GM12872 (cell line): ENCODE results near the gene LCE1C.

ENCODE experiments used
- TF ChIP-seq, protein P1 (sequence below): IDR thresholded peaks from 3 replicates; pipeline ENCODE4 v1.5.1; 2011; ENCODE audit warnings: low read depth, mild to moderate bottlenecking, low read length, moderate library complexity; ENCODE audit not compliant: insufficient read depth

The LCE1C gene

DNA sequence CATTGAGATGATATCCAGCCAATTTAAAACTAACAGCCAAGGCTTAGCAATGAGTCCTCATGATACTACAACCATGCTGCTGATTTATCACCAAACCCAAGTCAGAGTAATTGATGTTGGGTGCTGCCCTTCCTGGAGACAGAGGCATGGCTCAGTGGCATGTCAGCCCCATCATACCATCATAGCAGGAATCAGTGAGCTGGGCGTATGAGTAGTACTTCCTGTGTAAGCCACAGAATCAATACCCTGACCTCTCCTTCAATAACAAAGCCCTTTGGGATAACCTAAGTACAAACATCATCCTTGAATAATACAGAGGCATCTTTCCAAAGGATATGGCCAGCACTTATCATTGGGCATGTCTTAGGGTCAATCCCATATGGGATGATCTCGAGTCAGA lies 23.4 kb downstream of the LCE1C start:
- TF ChIP-seq, protein P1, sequence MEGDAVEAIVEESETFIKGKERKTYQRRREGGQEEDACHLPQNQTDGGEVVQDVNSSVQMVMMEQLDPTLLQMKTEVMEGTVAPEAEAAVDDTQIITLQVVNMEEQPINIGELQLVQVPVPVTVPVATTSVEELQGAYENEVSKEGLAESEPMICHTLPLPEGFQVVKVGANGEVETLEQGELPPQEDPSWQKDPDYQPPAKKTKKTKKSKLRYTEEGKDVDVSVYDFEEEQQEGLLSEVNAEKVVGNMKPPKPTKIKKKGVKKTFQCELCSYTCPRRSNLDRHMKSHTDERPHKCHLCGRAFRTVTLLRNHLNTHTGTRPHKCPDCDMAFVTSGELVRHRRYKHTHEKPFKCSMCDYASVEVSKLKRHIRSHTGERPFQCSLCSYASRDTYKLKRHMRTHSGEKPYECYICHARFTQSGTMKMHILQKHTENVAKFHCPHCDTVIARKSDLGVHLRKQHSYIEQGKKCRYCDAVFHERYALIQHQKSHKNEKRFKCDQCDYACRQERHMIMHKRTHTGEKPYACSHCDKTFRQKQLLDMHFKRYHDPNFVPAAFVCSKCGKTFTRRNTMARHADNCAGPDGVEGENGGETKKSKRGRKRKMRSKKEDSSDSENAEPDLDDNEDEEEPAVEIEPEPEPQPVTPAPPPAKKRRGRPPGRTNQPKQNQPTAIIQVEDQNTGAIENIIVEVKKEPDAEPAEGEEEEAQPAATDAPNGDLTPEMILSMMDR = no peak

GRCh38 chr1:152777510-152778137 lies 28.8 kb downstream of the LCE1C start:
- TF ChIP-seq, protein P1 = peak; percentile 79

GRCh38 chr1:152776361-152776760 lies 30.1 kb downstream of the LCE1C start:
- TF ChIP-seq, protein P1 = no peak

DNA sequence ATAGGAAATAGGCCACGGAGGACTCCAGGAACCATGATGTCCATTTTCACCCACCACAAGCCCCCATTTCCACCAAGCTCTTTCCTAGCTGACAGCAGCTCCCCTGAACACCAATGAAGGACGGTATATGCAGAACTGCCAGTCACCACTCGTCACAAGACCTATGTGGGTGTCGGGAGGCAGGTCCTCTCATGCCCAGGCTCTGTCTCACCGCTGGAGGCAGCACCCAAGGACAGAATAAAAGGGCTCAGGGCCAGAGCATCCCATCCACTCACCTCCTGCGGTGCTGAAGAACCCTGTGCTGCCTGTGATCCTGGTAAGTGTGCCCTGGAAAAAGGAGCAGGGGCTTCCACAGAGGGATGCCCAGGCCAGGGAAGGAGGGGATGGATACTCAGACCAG lies 31.6 kb downstream of the LCE1C start, which contains the start of gene LCE1F:
Gene LCE1F (plus strand): TSS at position 266 of the 400 bp plus-strand sequence. CDS start 1,232 bp downstream, outside the sequence.
- TF ChIP-seq, protein P1 = peak; percentile 24; the same call in 1 of the 3 replicates

DNA sequence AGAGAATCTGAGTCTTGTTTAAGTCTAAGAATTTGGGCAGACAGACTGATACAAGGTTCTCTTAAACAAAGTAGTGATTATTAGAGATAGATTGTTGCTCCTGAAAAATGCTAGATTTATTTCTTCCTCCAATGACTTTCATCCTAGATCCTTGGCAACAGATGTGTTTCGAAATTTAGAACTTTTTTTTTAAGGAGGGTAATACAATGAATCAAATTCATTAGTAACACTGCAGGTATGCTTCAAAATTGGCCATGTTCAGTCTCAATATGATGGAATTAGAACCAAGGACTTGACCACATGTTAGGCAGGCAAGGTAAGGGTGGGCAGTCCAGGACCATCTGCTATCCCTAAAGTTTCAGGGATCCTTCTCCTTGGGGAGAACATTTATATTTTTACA lies 36.0 kb downstream of the LCE1C start:
- TF ChIP-seq, protein P1 = no peak

DNA sequence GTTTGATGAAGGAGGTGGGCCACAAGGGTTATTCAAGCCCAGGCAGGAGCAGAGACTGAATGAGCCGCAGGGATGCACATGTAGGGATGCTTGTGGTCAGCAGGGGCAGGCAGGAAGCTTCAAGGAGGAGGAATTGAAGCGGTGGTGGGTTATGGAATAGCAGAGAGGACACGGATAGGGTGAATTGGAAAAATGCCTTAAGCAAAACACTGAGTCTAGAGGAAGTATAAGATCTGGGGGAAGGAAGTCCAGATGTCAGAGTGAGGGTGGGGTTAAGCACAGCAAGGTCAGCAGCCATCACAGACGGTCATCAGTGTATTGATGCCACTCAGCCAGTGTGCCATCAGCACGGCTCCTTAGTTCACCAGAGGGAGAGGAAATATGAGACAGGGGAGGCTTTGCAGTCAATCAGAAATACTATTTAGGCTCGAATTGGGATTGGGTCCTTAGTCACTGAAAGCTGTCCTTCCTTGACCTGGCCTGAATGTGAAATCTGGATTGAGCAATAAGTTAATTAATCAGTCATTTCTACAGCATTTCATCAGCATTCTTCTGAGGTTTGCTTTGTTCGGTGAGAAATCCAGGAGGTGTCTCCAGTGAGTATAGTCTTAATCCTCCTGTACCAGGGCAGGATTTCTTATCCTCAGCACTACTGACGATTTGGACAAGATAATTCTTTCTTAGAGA lies 37.5 kb downstream of the LCE1C start:
- TF ChIP-seq, protein P1 = no peak

GRCh38 chr1:152761609-152762213 lies 44.7 kb downstream of the LCE1C start:
- TF ChIP-seq, protein P1 = no peak
